Measurements from ENCODE around the gene TAF4B.

DNA sequence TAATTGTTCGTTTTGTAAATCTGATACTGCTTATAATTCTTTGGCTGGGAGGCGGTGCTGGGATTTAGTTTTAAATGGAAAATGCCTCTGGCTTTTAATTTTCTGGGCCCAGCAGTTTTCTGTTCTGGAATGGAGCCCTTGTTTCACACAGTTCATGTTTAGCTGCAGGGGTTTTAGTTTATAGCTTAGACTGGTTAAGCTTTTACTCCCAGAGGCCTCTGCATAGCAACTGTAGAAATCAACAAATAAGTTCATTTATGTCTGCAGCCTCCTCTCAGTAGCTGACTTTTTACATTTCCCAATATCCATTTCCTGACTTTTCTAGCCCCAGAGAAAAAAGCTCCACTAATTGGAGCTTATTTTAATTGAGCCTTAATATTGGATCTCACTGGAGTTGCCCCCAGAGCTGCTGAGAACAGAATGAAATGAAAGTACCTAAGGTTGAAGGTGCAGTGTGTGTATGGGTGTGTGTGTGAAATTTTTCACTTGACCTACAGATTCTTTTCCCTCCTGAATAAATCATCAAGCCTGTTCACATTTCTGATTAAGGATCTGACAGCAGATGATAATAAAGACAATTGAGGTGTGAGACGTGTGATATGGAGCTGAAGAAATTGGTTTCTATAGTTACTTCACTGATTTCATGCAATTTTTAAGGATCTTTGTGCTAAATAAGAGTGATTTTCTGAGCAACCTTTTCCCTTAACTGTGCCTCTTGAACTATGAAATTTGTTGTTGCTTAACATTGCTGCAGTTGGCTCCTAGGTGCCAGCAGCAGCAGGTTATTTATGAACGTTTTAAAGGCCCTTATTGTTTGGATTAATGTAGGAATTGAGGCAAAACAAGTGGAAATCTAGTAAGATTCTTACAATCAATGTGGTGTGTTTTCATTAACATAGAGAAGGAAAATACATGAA, 109.6 kb downstream of the TAF4B start:
- TF ChIP-seq, protein P1, sequence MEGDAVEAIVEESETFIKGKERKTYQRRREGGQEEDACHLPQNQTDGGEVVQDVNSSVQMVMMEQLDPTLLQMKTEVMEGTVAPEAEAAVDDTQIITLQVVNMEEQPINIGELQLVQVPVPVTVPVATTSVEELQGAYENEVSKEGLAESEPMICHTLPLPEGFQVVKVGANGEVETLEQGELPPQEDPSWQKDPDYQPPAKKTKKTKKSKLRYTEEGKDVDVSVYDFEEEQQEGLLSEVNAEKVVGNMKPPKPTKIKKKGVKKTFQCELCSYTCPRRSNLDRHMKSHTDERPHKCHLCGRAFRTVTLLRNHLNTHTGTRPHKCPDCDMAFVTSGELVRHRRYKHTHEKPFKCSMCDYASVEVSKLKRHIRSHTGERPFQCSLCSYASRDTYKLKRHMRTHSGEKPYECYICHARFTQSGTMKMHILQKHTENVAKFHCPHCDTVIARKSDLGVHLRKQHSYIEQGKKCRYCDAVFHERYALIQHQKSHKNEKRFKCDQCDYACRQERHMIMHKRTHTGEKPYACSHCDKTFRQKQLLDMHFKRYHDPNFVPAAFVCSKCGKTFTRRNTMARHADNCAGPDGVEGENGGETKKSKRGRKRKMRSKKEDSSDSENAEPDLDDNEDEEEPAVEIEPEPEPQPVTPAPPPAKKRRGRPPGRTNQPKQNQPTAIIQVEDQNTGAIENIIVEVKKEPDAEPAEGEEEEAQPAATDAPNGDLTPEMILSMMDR (conservative IDR thresholded peaks at IDR 0.05; ENCODE audit: low read depth, low read length), result no peak
- no peak for TF ChIP-seq EZH2 (IDR thresholded peaks at IDR 0.05; ENCODE audit: borderline replicate concordance, low read depth, low read length, poor library complexity, severe bottlenecking)

Data from A673 (cell line).